Measurements from ENCODE around the gene SMCO3.

SMCO3 gene

DNA sequence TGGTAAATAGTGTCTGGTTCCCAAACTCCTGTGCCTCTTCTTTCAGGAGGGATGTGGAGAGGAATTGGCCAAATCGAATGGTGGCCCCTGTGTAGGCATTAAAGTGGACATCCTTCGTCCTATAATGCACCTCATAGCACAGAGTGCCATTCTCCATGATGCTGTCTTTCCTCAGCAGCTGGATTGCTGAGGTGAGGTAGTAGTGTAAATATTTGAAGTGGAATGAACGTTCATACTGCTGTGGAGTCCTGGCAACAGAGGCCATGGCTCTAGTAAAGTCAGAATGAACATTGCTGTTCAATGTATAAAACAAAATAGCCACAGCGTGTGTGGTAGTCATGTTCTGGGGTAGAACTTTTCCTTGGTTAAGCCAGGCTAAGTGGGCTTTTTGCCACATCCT lies 26.6 kb upstream of the SMCO3 start:
- no peak overlapping the region for H3K27ac ChIP-seq (ENCODE audit: low read depth, low read length)

DNA sequence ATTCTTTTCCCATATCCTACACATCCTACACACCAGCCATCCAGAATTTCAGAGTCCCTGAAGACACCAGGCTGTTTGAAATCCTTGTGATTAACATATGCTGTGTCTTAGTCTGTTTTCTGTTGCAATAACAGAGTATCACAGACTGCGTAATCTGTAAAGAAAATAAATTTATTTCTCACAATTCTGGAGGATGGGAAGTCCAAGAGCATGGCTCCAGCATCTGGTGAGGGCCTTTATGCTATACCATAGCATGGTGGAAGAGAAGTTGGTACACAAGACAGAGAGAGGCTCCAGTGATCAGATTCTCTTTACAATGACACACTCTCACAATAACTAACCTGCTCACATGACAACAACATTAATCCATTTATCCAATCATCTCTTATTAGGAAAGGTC lies 25.3 kb upstream of the SMCO3 start:
- H3K9me3 ChIP-seq (ENCODE audit: insufficient read depth, low read length): no peaks in the 10 kb centered on the region
- H2AFZ ChIP-seq (ENCODE audit: low read depth, low read length, severe bottlenecking): no peak overlapping the region
- H3K4me3 ChIP-seq (ENCODE audit: insufficient read depth, low read length, poor library complexity, severe bottlenecking): no peak overlapping the region
- H3K27me3 ChIP-seq (ENCODE audit: low read length): no peaks in the 10 kb centered on the region
- H3K4me2 ChIP-seq (ENCODE audit: low read depth, low read length, poor library complexity, severe bottlenecking): no peak overlapping the region
- no peak overlapping the region for H3K9ac ChIP-seq (ENCODE audit: low read length)
- TF ChIP-seq, protein P1, sequence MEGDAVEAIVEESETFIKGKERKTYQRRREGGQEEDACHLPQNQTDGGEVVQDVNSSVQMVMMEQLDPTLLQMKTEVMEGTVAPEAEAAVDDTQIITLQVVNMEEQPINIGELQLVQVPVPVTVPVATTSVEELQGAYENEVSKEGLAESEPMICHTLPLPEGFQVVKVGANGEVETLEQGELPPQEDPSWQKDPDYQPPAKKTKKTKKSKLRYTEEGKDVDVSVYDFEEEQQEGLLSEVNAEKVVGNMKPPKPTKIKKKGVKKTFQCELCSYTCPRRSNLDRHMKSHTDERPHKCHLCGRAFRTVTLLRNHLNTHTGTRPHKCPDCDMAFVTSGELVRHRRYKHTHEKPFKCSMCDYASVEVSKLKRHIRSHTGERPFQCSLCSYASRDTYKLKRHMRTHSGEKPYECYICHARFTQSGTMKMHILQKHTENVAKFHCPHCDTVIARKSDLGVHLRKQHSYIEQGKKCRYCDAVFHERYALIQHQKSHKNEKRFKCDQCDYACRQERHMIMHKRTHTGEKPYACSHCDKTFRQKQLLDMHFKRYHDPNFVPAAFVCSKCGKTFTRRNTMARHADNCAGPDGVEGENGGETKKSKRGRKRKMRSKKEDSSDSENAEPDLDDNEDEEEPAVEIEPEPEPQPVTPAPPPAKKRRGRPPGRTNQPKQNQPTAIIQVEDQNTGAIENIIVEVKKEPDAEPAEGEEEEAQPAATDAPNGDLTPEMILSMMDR (IDR thresholded peaks at IDR 0.05; ENCODE audit: insufficient read depth, low read length, poor library complexity, severe bottlenecking): no peak
- TF ChIP-seq EZH2phosphoT487 (conservative IDR thresholded peaks at IDR 0.05; ENCODE audit: low read length): no peak
- no peaks in the 10 kb centered on the region for H3K36me3 ChIP-seq (ENCODE audit: low read length)
- no peaks in the 10 kb centered on the region for H3F3A ChIP-seq (ENCODE audit: insufficient read depth)
- no peak overlapping the region for H3K27ac ChIP-seq (ENCODE audit: low read depth, low read length)
- H3K9me2 ChIP-seq (replicated peaks; ENCODE audit: insufficient read depth, low read length): no peaks in the 10 kb centered on the region
- H3K79me2 ChIP-seq (ENCODE audit: insufficient read depth, low read length): no peaks in the 10 kb centered on the region
- no peaks in the 10 kb centered on the region for H4K20me1 ChIP-seq (ENCODE audit: low read depth, low read length)

More for the DNA sequence above, 26.6 kb upstream of the SMCO3 start:
- no peaks in the 10 kb centered on the region for H3K27me3 ChIP-seq (ENCODE audit: low read length)
- H3K36me3 ChIP-seq (ENCODE audit: low read length): no peaks in the 10 kb centered on the region
- H3K9me2 ChIP-seq (replicated peaks; ENCODE audit: insufficient read depth, low read length): no peaks in the 10 kb centered on the region
- no peak overlapping the region for H3K4me2 ChIP-seq (ENCODE audit: low read depth, low read length, poor library complexity, severe bottlenecking)
- H4K20me1 ChIP-seq (ENCODE audit: low read depth, low read length): no peaks in the 10 kb centered on the region
- H2AFZ ChIP-seq (ENCODE audit: low read depth, low read length, severe bottlenecking): no peak overlapping the region
- no peaks in the 10 kb centered on the region for H3K79me2 ChIP-seq (ENCODE audit: insufficient read depth, low read length)
- H3F3A ChIP-seq (ENCODE audit: insufficient read depth): no peaks in the 10 kb centered on the region
- no peaks in the 10 kb centered on the region for H3K9me3 ChIP-seq (ENCODE audit: insufficient read depth, low read length)
- H3K4me3 ChIP-seq (ENCODE audit: insufficient read depth, low read length, poor library complexity, severe bottlenecking): no peak overlapping the region
- TF ChIP-seq EZH2phosphoT487 (conservative IDR thresholded peaks at IDR 0.05; ENCODE audit: low read length): no peak
- TF ChIP-seq, protein P1 (IDR thresholded peaks at IDR 0.05; ENCODE audit: insufficient read depth, low read length, poor library complexity, severe bottlenecking): no peak
- H3K9ac ChIP-seq (ENCODE audit: low read length): no peak overlapping the region

DNA sequence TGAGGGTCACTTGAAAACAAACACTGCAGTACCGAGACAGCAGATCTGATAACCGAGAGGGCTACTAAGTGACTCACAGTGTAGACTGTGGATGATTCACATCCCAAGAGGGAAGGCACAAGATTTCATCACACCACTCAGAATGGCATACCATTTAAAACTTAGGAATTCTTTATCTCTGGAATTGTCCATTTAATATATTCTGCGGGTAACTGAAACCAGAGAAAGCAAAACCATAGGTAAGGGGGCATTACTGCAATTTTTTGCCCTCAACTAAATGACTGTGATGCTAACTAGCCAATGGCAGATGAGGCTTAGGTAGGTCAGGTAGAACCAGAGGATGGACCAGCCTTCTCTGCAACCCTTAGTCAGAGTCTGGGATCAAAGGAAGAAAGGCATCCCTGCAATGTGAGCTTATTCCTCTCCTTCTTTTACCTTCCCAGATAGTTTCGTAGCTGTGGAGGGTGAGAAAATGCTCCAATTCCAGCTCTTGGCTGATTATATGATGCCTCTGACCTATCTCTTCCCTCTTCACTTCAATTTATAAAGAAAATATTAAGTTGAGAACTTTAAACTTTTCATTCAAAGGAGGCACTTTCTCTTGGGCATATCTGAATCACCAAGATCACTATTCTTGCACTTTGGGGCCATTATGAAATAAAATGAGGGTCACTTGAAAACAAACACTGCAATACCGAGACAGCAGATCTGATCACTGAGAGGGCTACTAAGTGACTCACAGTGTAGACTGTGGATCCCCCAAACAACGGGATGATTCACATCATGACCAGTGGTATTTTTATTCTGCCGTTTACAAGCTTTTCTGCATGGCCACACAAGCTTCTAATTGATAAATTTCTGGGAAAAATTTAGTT lies 22.6 kb upstream of the SMCO3 start:
- Histone ChIP-seq H3F3A (ENCODE audit: insufficient read depth) (no peaks in the 10 kb centered on the region), H3K27ac (ENCODE audit: low read depth, low read length) (no peak overlapping the region), H3K9me2 (replicated peaks; ENCODE audit: insufficient read depth, low read length) (no peaks in the 10 kb centered on the region), H3K9me3 (ENCODE audit: insufficient read depth, low read length) (no peaks in the 10 kb centered on the region), H3K4me2 (ENCODE audit: low read depth, low read length, poor library complexity, severe bottlenecking) (no peak overlapping the region), H3K9ac (ENCODE audit: low read length) (no peak overlapping the region), H2AFZ (ENCODE audit: low read depth, low read length, severe bottlenecking) (no peak overlapping the region), H3K36me3 (ENCODE audit: low read length) (no peaks in the 10 kb centered on the region), H4K20me1 (ENCODE audit: low read depth, low read length) (no peaks in the 10 kb centered on the region), H3K79me2 (ENCODE audit: insufficient read depth, low read length) (no peaks in the 10 kb centered on the region), H3K27me3 (ENCODE audit: low read length) (no peaks in the 10 kb centered on the region), H3K4me3 (ENCODE audit: insufficient read depth, low read length, poor library complexity, severe bottlenecking) (no peak overlapping the region)
- TF ChIP-seq EZH2phosphoT487 (conservative IDR thresholded peaks at IDR 0.05; ENCODE audit: low read length): no peak

DNA sequence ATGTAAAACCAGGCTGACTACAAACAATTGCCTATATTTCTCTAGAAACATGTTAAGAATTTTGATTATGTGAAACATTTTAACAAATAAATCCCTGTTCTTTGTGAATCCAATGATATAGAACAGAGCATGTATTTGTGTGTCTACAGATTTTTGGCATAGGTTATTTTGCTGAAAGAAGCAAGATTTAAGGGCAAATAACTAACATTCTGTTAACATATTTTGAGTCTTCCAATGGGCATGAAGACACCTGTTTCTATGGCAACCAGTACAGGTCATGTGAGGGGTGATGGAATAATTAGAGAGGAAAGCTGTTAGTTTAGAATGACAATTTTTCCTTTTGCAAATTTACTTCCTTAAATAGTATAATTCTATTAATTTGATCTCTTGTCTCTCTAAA lies 20.5 kb upstream of the SMCO3 start:
- Histone ChIP-seq H3K27me3 (ENCODE audit: low read length) (no peaks in the 10 kb centered on the region), H4K20me1 (ENCODE audit: low read depth, low read length) (no peaks in the 10 kb centered on the region), H3K79me2 (ENCODE audit: insufficient read depth, low read length) (no peaks in the 10 kb centered on the region), H3K36me3 (ENCODE audit: low read length) (no peaks in the 10 kb centered on the region), H3K9me2 (replicated peaks; ENCODE audit: insufficient read depth, low read length) (no peaks in the 10 kb centered on the region), H2AFZ (ENCODE audit: low read depth, low read length, severe bottlenecking) (no peak overlapping the region), H3K4me3 (ENCODE audit: insufficient read depth, low read length, poor library complexity, severe bottlenecking) (no peak overlapping the region), H3K4me2 (ENCODE audit: low read depth, low read length, poor library complexity, severe bottlenecking) (no peak overlapping the region), H3F3A (ENCODE audit: insufficient read depth) (no peaks in the 10 kb centered on the region), H3K9me3 (ENCODE audit: insufficient read depth, low read length) (no peaks in the 10 kb centered on the region), H3K27ac (ENCODE audit: low read depth, low read length) (no peak overlapping the region), H3K9ac (ENCODE audit: low read length) (no peak overlapping the region)
- TF ChIP-seq, protein P1 (IDR thresholded peaks at IDR 0.05; ENCODE audit: insufficient read depth, low read length, poor library complexity, severe bottlenecking): no peak
- no peak for TF ChIP-seq EZH2phosphoT487 (conservative IDR thresholded peaks at IDR 0.05; ENCODE audit: low read length)

All from SU-DHL-6 (cell line).